NOMO-1 treated with dmso at 0.1 percent for 144 hours (cell line): ENCODE measurements around the gene DLGAP5.

ENCODE experiments used
- DNase-seq: peaks from one replicate; lab custom pipeline; 2025; ENCODE audit not compliant: unreplicated experiment; lab: John Stamatoyannopoulos, UW

DLGAP5 gene

DNA sequence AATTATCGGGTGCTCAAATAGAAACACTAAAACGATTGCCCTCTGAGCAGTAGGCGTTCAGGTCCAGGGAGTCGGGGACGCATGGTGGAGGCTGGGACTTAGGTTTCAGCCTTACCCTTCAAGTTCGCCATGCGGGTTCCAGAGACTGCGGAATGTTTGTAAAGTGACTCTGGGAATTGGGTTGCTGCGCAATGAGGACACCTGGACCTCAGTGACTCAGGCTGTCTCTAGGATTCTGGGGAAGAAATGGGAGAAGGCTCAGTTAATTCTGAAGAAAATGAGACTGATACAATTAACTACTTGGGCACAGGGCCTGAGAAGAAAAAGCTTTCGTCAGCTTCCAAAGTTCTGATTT, 61.2 kb downstream of the DLGAP5 start:
- no peak for DNase-seq

DNA sequence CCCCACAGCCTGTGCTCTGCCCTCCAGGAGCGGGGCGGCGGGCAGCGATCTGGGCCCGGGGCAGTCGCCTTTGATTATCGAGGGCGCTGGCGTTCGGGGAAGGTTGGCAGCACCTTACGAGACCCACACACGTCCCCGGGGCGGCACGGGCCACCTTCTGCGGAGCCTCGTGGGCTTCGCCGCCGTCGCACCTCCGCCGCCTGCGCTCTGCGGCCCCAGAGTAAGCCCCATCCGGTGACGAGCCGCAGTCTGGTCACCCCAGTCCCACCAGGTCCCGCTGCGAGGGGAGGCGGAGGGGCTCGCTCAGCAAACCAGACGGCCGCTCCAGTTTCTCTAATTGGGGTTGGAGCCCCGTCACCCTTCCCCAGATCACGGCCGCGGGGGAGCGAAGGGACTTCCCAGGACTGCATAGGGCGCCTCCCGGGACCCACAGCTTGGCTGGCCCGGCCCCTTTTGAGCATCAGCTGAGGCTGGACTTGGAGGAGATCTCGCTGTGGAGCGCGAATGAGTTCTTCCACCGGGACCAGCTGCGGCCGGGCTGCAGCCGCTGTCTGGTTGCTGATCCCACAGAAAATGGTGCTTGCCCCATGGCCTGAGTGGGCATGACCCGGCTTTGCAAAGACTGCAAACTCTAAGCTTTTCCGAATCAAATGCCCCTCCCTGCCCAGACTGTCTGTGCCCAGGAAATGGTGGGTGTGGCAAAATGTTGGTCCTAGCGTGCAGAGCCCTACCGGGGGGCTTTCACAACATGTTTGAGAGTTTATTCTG, 61.8 kb downstream of the DLGAP5 start:
- DNase-seq = no peak

DNA sequence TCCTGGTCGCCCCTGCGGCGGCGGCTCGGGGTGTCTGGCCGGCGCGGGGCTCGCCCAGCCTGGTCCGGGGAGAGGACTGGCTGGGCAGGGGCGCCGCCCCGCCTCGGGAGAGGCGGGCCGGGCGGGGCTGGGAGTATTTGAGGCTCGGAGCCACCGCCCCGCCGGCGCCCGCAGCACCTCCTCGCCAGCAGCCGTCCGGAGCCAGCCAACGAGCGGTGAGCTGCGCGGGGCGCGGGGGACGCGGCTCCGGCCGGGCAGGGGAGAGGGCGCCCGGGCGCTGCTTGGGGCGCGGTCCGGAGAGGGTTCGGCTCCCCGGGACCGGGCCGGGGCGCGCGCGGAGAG, 62.3 kb downstream of the DLGAP5 start, which contains the start of gene LGALS3:
LGALS3 (plus strand) TSS at position 167 of the 342 bp plus-strand sequence. CDS start 8,122 bp downstream, outside the sequence.
- peak; percentile 24 for DNase-seq

DNA sequence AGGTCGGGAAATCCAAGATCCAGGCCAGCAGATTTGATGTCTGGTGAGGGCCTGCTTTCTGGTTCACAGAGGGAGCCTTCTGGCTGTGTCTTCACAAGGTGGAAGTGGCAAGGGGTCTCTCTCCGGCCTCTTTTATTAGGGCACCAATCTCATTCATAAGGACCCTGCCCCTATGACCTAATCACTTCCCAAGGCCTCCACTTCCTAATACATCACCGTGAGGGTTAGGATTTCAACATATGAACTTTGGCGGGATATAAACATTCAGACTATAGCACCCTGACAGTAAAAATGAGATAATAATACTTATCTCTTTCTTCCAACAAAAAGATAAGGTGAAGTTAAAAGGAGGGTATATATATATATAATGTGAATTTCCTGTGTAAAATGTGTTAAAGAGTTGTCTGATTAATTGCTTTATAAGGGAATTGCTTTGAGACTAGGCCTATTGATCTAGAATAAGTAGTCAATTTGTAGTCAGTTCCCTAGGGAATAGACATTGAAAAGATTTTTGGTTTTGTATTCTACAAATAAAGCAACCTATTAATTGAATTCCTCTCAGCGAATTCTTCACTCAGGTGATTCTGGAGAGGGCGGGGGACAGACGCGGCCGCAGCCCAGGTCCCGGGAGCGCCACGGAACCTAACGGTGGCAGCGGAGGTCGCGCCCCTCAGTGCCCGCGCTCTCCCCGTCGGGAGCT, 62.8 kb downstream of the DLGAP5 start:
- DNase-seq = no peak

DNA sequence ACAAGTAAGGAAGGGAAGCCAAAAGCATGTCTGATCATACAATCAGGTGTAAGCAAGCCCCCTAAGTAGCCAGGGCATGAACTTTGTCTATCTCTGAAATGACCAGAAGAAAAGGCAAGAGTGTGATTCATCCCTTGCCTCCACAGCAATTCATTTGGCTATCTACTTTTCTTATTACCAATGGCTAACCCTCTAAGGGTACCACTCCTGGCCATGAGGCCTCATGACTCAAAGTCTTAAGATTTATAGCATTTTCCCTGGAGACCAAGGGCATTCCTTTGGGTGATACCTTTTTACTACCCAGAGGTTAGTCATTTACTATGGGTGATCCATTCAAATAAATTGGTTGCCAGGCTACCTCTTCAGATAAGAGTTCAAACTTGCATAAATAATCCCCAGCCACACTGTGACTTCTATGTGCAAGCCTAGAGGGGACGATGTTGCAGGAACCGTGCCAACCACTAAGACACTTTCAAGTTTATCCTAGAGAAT, 63.9 kb downstream of the DLGAP5 start:
- no peak for DNase-seq

DNA sequence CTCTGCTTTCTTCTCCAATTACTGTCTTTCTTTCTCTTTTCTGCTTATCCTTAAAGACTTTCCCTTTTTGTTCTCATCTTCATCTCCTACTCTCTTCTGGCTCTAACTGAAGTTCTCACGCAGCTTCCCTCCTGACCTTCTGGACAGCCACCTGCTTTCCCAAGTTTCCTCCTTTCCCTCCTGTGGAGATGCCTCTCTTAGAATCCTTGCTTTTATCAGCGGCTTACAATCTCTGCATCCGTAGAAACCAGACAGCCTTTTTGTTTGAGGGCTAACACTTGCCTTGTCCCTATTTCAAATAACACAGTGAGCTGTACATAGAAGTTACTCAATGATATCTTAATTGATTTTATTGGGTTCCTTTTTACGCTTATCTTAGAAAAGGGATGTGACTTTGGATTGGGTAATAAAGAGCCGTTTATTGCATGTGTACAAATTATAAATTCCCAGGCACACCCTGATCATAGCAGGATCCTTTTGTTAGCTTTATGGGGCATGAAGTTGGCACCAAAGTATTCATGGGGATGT, 64.4 kb downstream of the DLGAP5 start:
- DNase-seq = peak; percentile 60

DNA sequence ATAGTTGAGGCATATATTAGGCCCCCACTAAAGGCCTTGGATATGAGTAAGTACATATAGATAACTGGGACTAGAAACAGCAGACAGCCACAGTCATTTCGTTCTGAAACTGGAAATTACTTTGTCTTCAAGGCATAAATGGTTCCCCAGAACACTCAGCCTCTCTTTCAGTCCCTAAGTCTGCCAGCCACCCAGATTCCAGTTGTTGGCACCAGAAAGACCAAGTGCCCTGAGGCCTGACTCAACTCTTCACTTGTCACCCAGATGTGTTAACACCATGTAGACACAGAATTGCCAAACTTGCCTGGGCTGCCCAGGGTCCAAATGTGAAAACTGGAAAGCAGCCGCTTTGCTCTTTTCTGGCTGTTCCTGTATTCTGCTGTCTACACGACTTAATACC, 65.4 kb downstream of the DLGAP5 start:
- no peak for DNase-seq

DNA sequence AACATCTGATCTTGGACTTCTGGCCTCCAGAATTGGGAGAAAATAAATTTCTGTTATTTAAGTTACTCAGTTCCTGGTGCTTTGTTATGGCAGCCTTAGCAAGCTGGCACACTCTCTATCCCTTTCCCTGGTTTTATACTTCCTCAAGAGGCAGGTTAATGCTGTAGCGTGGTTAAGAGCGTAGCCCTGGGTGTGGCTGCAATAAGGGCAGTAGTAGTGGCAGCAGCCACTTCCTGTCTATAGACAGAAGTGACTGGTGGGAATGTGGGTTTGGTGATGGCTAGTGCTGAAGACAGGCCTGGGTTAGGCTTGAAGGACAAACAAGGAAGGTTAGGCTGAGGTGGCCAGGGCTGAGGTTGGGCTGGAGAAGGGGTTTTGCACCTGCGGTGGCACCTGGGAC, 66.0 kb downstream of the DLGAP5 start:
- peak; percentile 89 for DNase-seq

DNA sequence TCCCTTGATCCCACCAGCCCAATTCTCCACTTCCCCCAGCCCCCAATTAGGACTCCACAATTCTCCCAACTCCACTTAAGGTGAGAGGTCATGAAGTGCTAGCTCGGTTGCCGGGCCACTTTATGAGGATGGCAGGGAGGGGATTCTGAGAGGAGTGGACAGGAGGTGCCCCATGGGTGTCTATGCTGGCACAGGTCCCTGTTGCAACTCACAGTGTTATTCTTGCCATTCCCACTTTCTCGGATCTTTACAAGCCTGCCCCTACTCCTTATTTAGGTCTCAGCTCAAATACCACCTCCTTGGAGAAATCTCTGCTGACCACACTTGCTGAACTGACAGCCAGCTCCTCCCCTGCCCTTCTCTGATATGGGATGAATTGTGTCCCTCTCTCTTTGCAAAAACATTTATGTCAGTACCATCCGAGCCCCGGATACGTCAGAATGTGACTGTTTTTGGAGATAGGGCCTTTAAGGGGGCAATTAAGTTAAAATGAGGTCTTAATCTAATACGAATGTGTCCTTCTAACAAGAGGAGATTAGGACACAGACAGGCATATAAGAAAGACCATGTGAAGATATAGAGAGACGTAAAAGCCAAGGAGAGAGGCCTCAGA, 66.5 kb downstream of the DLGAP5 start:
- no peak for DNase-seq

DNA sequence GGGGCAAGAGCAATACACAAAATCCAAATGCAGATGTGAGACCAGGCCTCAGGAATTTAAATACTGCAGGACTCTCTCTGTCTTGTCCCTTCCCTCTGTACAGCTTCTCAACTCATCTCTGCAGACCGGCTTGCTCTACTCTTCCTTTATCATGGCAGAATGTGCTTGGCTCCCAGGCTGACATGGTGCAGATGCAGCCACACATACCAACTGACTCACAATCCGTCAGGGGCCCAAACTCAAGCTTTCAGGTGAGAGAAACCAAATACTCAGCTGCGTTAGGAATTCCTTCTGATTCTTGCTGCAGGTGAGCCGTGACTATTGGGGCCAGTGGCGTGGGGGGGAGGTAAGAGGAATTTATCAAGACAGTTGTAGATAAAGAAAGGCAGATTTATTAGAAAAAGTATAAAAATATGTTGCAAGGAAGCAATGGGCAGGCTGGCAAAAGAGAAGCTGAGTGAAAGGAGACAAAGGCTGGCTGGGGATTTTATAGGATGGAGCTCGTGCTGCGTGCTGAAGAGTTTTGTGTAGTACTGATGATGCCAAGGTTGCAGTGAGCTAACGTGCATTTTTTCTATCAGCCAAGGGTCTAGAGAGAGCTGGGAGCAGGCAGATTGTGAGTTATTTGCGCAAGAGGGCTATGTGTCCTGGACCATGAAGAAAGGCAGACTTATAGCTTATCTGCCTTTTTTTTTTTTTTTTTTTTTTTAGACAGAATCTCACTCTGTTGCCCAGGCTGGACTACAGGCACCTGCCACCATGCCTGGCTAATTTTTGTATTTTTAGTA, 67.3 kb downstream of the DLGAP5 start:
- no peak for DNase-seq

DNA sequence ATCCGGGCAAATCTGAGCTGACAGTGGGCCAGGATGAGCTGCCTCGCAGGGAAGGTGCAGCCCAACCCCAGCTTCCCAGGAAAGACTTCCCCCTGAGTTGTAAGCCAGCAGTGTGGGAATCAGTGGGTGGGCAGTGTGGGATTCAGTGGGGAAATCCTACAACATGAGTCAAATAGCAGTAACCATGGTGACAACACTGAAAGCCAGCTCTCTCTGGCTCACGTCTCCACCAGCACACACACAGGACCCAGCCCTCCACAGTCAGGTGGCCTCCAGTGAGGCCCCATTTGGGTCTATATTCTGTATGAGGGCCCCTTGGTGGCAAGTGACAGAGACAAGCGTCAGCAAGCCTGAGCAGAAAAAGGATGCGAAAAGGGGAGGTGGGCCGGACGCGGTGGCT, 68.3 kb downstream of the DLGAP5 start:
- no peak for DNase-seq

DNA sequence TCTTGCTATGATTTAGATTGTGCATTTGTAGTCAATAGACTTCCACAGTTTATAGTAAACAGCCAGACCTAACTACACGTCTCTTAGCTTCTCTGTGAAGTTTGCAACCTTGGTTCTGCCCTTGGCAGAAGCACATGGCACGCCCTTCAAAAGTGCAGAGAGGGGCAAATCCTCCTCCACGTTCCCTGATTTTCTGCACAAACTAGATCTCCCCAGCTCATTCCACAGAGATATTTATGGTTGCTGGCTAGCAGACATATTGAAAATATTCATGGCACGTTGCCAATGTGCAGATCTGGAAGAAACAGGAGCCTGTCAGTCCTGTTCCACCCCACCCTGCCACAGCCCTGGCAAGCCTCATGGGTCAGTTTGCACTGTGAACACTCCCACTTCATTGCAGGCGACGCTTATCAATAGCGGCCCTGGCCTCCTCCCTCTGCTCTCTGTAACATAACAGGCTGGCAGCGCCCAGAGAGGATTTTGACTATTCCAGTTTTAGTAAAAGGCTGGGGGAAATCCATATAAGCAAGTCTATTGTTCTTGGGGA, 68.9 kb downstream of the DLGAP5 start:
- DNase-seq = no peak

DNA sequence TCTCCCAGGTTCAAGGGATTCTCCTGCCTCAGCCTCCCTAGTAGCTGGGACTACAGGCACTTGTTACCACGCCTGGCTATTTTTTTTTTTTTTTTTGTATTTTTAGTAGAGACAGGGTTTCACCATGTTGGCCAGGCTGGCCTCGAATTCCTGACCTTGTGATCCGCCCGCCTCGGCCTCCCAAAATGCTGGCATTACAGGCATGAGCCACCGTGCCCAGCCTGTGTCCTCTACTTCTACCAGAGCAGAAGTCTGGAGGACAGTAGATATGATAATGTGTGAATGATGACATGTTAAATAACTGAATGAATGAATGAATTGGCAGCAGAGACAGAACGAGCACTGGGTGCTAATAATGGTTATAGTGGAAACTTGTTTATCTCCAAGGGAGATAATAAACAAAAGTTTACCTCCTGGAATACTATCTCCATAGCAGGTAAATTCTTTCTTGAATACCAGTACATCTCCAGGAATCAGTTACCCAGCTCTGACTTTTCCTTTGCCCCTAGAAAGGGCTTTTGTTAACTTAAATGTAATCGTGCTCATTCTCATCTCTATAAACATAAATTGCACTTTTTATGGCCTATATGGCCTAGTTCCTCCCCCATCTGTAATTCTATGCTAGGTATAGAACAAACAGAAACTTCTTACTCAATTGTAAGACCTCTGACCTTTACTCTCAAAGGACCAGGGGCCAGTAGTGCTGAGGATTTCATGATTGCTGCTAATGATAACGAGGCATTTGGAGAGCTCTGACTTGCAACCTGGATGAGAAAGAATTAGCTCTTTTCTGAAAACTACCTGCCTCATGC, 69.6 kb downstream of the DLGAP5 start:
- DNase-seq = no peak

DNA sequence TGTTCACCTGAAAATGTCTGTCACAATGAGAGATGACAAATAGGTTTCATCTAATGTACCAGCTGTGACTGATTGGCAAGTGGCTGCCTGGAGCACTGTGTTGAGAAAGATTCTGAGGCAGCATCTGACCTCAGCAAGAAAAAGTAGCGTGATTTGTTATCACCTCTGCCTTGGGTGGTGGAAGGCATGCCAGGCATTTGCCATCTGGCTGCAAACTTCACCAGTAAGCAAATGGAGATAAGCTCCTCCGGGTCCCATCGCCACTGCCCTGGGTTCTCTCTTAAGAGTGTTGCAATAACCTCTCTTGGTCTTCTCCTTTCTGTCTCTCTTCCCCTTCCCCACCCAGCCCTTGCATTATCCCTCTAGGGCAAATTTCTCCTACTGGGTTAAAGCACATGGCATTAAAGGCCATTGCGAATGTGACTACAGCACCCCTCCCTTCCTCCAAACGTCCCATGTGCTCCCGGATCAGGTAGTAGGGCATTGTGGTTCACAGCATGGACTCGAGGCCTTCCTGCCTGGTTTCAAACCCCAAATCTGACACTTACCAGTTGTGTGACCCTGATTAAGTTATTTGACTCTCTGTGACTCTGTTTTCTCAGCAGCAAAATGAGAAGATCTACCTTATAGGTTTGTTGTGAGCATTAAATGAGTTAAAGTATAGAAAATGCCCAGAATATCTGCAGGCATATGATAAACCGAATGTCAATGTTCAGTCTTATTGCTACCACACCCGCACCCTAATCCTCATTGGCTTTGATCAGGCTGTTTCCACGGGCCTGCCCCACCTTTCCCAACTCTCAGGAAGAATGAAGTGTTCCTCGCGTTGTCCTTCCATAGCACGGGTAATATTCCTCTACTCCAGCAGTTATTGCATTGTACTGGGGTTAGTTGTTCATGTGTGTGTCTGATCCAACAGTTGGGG, 70.6 kb downstream of the DLGAP5 start:
- peak; percentile 34 for DNase-seq

DNA sequence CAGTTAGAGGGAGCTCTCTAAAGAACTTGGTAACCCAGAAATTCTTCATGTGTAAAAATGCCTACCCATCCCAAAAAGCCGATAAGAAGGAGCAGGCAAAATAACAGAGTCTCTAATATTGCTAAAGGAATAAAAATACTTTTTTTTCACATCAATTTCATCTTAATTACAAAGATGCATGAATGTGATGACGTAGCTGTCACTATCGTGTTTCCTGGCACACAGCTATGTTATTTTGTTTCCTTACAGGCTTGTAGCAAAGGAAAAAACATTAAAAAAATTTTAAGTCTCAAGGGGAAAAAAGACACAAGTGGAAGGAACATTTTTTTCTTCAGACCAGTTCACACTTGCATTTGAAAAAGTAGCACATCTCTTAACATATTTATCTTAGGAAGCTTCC, 72.6 kb downstream of the DLGAP5 start:
- no peak for DNase-seq

DNA sequence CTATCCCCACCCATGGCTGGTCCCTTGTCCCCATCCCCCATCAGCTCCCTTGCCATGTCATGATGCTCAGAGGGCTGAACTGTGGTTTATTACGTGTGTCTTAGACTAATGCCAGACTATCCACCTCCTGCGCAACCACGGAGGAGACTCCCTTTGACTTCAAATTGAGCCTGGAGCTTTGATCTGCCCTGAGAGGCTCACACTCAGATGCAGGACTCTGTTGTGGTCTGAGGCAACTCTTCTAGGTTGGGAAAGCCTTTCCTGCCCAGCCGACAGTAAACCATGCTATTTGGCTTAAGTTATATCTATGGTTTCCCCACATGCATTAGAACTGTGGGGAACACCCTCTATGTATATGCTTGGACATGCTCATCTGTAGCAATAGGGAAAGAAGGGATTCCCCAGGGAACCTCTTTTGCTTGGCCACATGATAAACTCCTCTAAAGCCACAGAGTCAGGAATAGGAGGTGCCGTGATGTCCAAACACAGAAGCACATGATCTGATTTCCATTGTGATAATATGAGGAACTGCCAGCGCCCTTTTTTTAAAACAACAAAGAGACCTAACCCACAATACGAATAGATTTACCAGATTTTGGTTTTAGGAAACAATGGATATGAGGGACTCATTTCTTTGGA, 73.5 kb downstream of the DLGAP5 start:
- peak; percentile 70 for DNase-seq

DNA sequence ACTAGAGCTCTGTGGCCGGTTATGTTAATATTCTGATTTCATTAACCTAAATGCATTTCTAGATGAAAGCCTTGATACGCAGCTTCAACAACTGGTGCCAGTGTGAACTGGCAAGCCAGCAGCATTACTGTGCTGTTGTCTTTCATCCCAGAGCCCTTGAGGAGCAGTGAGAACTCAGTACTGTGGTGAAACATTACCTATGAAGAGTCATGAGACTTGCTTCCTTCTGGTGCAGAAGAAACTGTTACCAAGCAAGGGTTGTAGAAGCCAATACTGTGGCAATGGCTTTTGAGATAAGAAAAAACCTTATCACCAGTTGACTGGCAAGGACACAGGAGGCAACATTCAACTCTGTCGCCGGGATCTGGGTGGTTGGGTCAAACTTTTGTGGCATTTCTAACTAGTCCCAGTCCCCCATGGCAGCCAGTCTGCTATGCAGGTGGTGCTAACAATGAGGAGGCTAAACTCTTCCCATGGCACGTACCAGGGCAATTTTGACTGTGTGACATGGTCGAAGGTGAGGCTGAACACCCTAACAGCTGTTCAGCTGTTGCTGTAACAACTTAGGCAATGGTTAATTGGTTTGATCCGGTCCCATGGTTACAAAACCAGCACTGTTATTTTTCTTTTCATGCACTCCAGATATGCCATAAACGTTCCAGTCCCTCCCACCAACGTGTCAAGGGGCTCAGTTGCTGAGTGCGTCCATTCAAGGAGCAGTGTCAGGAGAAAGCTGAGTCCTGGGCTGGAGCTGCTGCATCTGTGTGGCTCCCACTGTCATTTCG, 74.9 kb downstream of the DLGAP5 start:
- DNase-seq = peak; percentile 17

DNA sequence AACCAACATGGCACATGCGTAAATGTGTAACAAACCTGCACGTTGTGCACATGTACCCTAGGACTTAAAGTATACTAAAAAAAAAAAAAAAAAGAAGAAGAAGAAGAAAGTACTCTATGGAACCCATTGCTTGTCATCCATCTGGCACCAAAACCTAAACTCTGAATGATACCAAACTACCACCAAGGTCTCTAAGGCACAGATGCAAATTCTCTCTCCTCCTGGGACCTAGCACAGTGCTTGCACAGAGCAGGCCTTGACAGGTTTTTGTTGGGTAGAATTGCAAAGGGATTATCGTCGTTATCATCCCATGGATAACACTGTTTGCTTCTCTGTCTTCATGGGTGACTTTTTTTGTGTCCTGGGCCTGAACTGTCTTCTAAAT, 75.5 kb downstream of the DLGAP5 start:
- no peak for DNase-seq
